Epithelial cell of proximal tubule (primary cell): ENCODE results near the gene CRYBG1. TPM values are rescaled to one million over a fixed set of nuclear protein-coding genes. Genes with fewer than 3 reads are reported as not detected.

Experiments
- DNase-seq: peaks from one replicate; pipeline ENCODE4 v3.0.0-alpha.2; 2011; ENCODE audit warnings: low read depth
- H3K4me3 ChIP-seq: 2 replicates; pipeline ENCODE4 v1.5.1; 2011; ENCODE audit warnings: low read depth, mild to moderate bottlenecking, low read length
- total RNA-seq: library from RNA; depleted of rRNA; stranded (reverse); fragments of >200 nt; gene quantifications from 2 replicates; pipeline ENCODE4 v1.2.3, GENCODE V29; 2015
- TF ChIP-seq, protein P1 (sequence below): conservative IDR thresholded peaks from 2 replicates; pipeline ENCODE4 v1.5.1; 2012; ENCODE audit warnings: low read depth, mild to moderate bottlenecking, low read length

Gene CRYBG1
- total RNA-seq, 1 donor from 2014 or later = 6.5 TPM

GRCh38 chr6:106421496-106421895 lies 61.0 kb downstream of the CRYBG1 start:
- DNase-seq = no peak
- TF ChIP-seq, protein P1, sequence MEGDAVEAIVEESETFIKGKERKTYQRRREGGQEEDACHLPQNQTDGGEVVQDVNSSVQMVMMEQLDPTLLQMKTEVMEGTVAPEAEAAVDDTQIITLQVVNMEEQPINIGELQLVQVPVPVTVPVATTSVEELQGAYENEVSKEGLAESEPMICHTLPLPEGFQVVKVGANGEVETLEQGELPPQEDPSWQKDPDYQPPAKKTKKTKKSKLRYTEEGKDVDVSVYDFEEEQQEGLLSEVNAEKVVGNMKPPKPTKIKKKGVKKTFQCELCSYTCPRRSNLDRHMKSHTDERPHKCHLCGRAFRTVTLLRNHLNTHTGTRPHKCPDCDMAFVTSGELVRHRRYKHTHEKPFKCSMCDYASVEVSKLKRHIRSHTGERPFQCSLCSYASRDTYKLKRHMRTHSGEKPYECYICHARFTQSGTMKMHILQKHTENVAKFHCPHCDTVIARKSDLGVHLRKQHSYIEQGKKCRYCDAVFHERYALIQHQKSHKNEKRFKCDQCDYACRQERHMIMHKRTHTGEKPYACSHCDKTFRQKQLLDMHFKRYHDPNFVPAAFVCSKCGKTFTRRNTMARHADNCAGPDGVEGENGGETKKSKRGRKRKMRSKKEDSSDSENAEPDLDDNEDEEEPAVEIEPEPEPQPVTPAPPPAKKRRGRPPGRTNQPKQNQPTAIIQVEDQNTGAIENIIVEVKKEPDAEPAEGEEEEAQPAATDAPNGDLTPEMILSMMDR = no peak
- no peak overlapping the region for H3K4me3 ChIP-seq

GRCh38 chr6:106422534-106422933 lies 62.0 kb downstream of the CRYBG1 start:
- DNase-seq = no peak
- TF ChIP-seq, protein P1 = no peak
- H3K4me3 ChIP-seq = no peak overlapping the region

- H3K4me3 ChIP-seq = no peak overlapping the region
- TF ChIP-seq, protein P1 = no peak
- DNase-seq = no peak
These were observed 64.9 kb downstream of the CRYBG1 start for GRCh38 chr6:106425382-106425781.

- TF ChIP-seq, protein P1 = no peak
- no peak overlapping the region for H3K4me3 ChIP-seq
- DNase-seq = no peak
These were observed 65.9 kb downstream of the CRYBG1 start for GRCh38 chr6:106426250-106426970.

DNA sequence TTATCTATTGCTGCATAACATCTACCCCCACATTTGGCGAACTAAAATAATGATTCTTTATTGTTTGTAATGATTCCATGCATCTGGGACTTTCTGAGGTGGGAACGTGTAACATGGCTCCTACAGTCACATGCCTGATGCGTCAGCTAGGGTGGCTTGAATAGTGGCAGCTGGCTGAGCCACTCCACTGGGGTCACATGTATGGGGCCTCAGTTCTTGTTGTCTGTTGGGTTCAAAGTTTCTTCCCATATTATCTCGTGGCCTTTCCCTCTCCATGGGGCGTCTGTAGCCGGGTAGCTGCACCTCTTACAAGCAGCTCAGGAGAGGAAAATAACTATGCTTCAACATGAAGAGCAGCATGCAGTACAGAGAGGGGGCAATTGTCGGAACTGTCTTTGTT lies 69.9 kb downstream of the CRYBG1 start:
- TF ChIP-seq, protein P1 = no peak
- no peak overlapping the region for H3K4me3 ChIP-seq
- DNase-seq = no peak

- no peak overlapping the region for H3K4me3 ChIP-seq
- DNase-seq = no peak
- TF ChIP-seq, protein P1 = no peak
These were observed 70.9 kb downstream of the CRYBG1 start for GRCh38 chr6:106431405-106431804.

GRCh38 chr6:106431972-106432371 lies 71.5 kb downstream of the CRYBG1 start:
- no peak overlapping the region for H3K4me3 ChIP-seq
- DNase-seq = no peak
- TF ChIP-seq, protein P1 = no peak
